Peyer's patch (tissue), 4 donors: ENCODE results near the gene SHCBP1L.

ENCODE experiments used
- CTCF ChIP-seq, 6 experiments: fragments of 450-650 bp in 4 of 6; fragments of 200-600 bp in 2 of 6; sonication (generic) in 1 of 6; IDR thresholded peaks; one replicate each; pipeline ENCODE4 v1.5.1; 2017 to 2019; ENCODE audit warnings: antibody characterized with exemption in 6 of 6, mild to moderate bottlenecking in 3 of 6, moderate library complexity in 1 of 6
- POLR2A ChIP-seq, 2 donors: fragments of 450-650 bp; IDR thresholded peaks; one replicate each; pipeline ENCODE4 v1.5.1; 2017; ENCODE audit warnings: antibody characterized with exemption in 2 of 2, mild to moderate bottlenecking in 2 of 2, moderate library complexity in 2 of 2

DNA sequence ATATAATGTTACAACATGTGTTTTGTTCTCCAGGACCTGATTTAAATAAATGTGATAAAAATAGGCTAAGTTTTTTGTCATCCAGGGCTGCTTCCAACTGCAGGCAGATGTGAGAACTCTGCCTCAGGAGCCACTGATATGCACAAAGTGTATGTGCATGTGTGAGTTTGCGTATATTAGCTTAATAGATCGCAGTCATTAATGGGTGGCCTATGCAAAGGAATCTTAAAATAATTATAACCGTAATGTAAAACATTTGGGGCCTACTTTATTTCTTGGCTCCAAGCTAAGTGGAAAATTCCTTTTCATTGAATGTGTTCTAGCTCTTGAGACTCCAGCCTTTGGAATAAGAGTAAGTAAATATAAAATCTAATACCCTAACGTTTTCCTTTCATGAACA is 97.1 kb downstream of the SHCBP1L start:
- TF ChIP-seq CTCF (IDR thresholded peaks at IDR 0.05) = no peak
- no peak for TF ChIP-seq POLR2A (IDR thresholded peaks at IDR 0.05)
